Panc1 (cell line): ENCODE results near the gene SDK1. TPM values are rescaled to one million over a fixed set of nuclear protein-coding genes. Genes with fewer than 3 reads are reported as not detected.

Experiments used
- ATAC-seq: fragments of 200-7000 bp; cut with Tn5 transposase; 2 replicates; pipeline ENCODE4 v1.9.1; 2020; ENCODE audit warnings: mild to moderate bottlenecking, moderate library complexity
- BruUV-seq: library from RNA; stranded (reverse); fragments of 400-500 nt; replicated peaks from 2 replicates; lab custom pipeline; 2021; lab: Mats Ljungman, UMichigan
- CTCF ChIA-PET: fragments of 300-600 bp; sonication (Branson Sonifier 250); formaldehyde crosslinking; loops from one replicate; lab custom pipeline; 2022; ENCODE audit warnings: antibody characterized with exemption; lab: Charles Lee
- POLR2A ChIA-PET: fragments of 300-600 bp; sonication (Branson Sonifier 250); formaldehyde crosslinking; loops from one replicate; lab custom pipeline; 2022; ENCODE audit warnings: antibody characterized with exemption; lab: Charles Lee
- DNase-seq: peaks from one replicate; pipeline ENCODE4 v3.0.0-alpha.2; 2010; ENCODE audit warnings: low read depth, low spot score
- H3K27ac ChIP-seq: 2 replicates; pipeline ENCODE4 v1.5.1; 2011; ENCODE audit warnings: mild to moderate bottlenecking, low read length, inconsistent platforms
- H3K27me3 ChIP-seq: fragments of 200-500 bp; sonication (Bioruptor generic); 2 replicates; pipeline ENCODE4 v1.6.0; 2014; ENCODE audit warnings: low read length, inconsistent platforms; ENCODE audit not compliant: control insufficient read depth, insufficient read depth
- H3K36me3 ChIP-seq: fragments of 200-500 bp; sonication (Bioruptor generic); 2 replicates; pipeline ENCODE4 v1.5.1; 2014; ENCODE audit warnings: inconsistent platforms, mild to moderate bottlenecking, low read length, moderate library complexity; ENCODE audit not compliant: control insufficient read depth, insufficient read depth
- H3K4me1 ChIP-seq: 2 replicates; pipeline ENCODE4 v1.5.1; 2011; ENCODE audit warnings: inconsistent platforms, mild to moderate bottlenecking, low read length, moderate library complexity; ENCODE audit not compliant: control insufficient read depth, insufficient read depth
- H3K4me3 ChIP-seq, 2 experiments: 2 replicates each; pipeline ENCODE4 v1.5.1; 2011 to 2012; ENCODE audit warnings: low read depth in 2 of 2, low read length in 2 of 2, mild to moderate bottlenecking in 2 of 2, inconsistent platforms in 1 of 2, moderate library complexity in 1 of 2
- H3K9me3 ChIP-seq: fragments of 200-500 bp; sonication (Bioruptor generic); 2 replicates; pipeline ENCODE4 v1.5.1; 2014; ENCODE audit warnings: low read depth, mild to moderate bottlenecking, inconsistent platforms, low read length, moderate library complexity; ENCODE audit not compliant: control insufficient read depth, insufficient read depth
- POLR2AphosphoS5 ChIP-seq: IDR thresholded peaks from 2 replicates; pipeline ENCODE4 v1.6.1; 2012; ENCODE audit warnings: mild to moderate bottlenecking, low read depth, low read length, moderate library complexity
- SIN3A ChIP-seq: IDR thresholded peaks from 2 replicates; pipeline ENCODE4 v1.6.1; 2012; ENCODE audit warnings: low read depth, mild to moderate bottlenecking, low read length, moderate library complexity, borderline replicate concordance; ENCODE audit not compliant: insufficient read depth
- TCF7L2 ChIP-seq: IDR thresholded peaks from 2 replicates; pipeline ENCODE4 v1.6.1; 2011; ENCODE audit warnings: mild to moderate bottlenecking, low read depth, low read length, inconsistent platforms
- in situ Hi-C: cut with HindIII; loops from 2 replicates; pipeline ENCODE4 v1.10.0; 2016; ENCODE audit warnings: low sequenced_read_pairs, low pct_unique_long_range_greater_than_20kb
- intact Hi-C: fragments of 100-400 bp; cut with micrococcal nuclease; formaldehyde crosslinking; loops from one replicate; pipeline ENCODE4 v1.10.0; 2022; ENCODE audit not compliant: unreplicated experiment
- total RNA-seq: library from RNA; stranded (reverse); gene quantifications from one replicate; pipeline ENCODE4 v1.2.1, GENCODE V29; 2021; ENCODE audit not compliant: unreplicated experiment
- TF ChIP-seq, protein P1 (sequence below), 2 experiments: IDR thresholded peaks; 2 replicates each; pipeline ENCODE4 v1.6.1; 2011 to 2012; ENCODE audit warnings: low read depth in 2 of 2, control low read depth in 1 of 2, low read length in 1 of 2, mild to moderate bottlenecking in 1 of 2, moderate library complexity in 1 of 2; ENCODE audit not compliant: insufficient read depth in 1 of 2
- TF ChIP-seq, protein P2 (sequence below): fragments of 450-650 bp; IDR thresholded peaks from 2 replicates; pipeline ENCODE4 v1.5.1; 2017; ENCODE audit warnings: mild to moderate bottlenecking

The SDK1 gene
- total RNA-seq, 1 experiment from 2014 or later, result 47.4 TPM

GRCh38 chr7:3386423-3387190, 85.6 kb downstream of the SDK1 start:
- POLR2A ChIA-PET, result interaction anchor here (0.6 kb wide), 1 partner anchor 38 kb away, joined by 3 read pairs; no protein-coding TSS in a partner anchor
- TF ChIP-seq TCF7L2 (no peak), POLR2AphosphoS5 (no peak), SIN3A (no peak)
- TF ChIP-seq, protein P1, sequence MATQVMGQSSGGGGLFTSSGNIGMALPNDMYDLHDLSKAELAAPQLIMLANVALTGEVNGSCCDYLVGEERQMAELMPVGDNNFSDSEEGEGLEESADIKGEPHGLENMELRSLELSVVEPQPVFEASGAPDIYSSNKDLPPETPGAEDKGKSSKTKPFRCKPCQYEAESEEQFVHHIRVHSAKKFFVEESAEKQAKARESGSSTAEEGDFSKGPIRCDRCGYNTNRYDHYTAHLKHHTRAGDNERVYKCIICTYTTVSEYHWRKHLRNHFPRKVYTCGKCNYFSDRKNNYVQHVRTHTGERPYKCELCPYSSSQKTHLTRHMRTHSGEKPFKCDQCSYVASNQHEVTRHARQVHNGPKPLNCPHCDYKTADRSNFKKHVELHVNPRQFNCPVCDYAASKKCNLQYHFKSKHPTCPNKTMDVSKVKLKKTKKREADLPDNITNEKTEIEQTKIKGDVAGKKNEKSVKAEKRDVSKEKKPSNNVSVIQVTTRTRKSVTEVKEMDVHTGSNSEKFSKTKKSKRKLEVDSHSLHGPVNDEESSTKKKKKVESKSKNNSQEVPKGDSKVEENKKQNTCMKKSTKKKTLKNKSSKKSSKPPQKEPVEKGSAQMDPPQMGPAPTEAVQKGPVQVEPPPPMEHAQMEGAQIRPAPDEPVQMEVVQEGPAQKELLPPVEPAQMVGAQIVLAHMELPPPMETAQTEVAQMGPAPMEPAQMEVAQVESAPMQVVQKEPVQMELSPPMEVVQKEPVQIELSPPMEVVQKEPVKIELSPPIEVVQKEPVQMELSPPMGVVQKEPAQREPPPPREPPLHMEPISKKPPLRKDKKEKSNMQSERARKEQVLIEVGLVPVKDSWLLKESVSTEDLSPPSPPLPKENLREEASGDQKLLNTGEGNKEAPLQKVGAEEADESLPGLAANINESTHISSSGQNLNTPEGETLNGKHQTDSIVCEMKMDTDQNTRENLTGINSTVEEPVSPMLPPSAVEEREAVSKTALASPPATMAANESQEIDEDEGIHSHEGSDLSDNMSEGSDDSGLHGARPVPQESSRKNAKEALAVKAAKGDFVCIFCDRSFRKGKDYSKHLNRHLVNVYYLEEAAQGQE (IDR thresholded peaks at IDR 0.05; ENCODE audit: insufficient read depth in 1 of 2, low read depth in 2 of 2, low read length in 1 of 2), result no peak
- TF ChIP-seq, protein P2, sequence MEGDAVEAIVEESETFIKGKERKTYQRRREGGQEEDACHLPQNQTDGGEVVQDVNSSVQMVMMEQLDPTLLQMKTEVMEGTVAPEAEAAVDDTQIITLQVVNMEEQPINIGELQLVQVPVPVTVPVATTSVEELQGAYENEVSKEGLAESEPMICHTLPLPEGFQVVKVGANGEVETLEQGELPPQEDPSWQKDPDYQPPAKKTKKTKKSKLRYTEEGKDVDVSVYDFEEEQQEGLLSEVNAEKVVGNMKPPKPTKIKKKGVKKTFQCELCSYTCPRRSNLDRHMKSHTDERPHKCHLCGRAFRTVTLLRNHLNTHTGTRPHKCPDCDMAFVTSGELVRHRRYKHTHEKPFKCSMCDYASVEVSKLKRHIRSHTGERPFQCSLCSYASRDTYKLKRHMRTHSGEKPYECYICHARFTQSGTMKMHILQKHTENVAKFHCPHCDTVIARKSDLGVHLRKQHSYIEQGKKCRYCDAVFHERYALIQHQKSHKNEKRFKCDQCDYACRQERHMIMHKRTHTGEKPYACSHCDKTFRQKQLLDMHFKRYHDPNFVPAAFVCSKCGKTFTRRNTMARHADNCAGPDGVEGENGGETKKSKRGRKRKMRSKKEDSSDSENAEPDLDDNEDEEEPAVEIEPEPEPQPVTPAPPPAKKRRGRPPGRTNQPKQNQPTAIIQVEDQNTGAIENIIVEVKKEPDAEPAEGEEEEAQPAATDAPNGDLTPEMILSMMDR, result no peak
- CTCF ChIA-PET, result no interaction called here
- Histone ChIP-seq H3K27ac (no peak overlapping the region), H3K4me3 (no peak overlapping the region), H3K27me3 (no peaks in the 10 kb centered on the region), H3K4me1 (no peaks in the 10 kb centered on the region), H3K9me3 (no peaks in the 10 kb centered on the region), H3K36me3 (no peaks in the 10 kb centered on the region)
- DNase-seq, result no peak
- intact Hi-C loops, result no loop called here
- no TSS peak for BruUV-seq
- in situ Hi-C loops, result no loop called here
- no peak for ATAC-seq

GRCh38 chr7:3393862-3394261, 92.8 kb downstream of the SDK1 start:
- intact Hi-C loops (no loop called here), in situ Hi-C loops (no loop called here)
- ChIA-PET CTCF (no interaction called here), POLR2A (no interaction called here)
- Histone ChIP-seq H3K9me3 (peaks cover 31% of the 10 kb centered on the region; the same call in 1 of the 2 replicates), H3K4me1 (no peaks in the 10 kb centered on the region), H3K4me3 (no peak overlapping the region), H3K36me3 (no peaks in the 10 kb centered on the region), H3K27ac (no peak overlapping the region), H3K27me3 (no peaks in the 10 kb centered on the region)
- ATAC-seq (peak; percentile 58; the same call in 1 of the 2 replicates), DNase-seq (no peak)
- TF ChIP-seq, protein P1 (IDR thresholded peaks at IDR 0.05; ENCODE audit: insufficient read depth in 1 of 2, low read depth in 2 of 2, low read length in 1 of 2), result no peak
- TF ChIP-seq SIN3A, result no peak
- TF ChIP-seq POLR2AphosphoS5, result no peak
- no peak for TF ChIP-seq TCF7L2
- TF ChIP-seq, protein P2, result no peak; the same call in 1 of the 2 replicates
- no TSS peak for BruUV-seq
